Esophagus muscularis mucosa (tissue), 3 donors: ENCODE data around the gene RANBP6.

Experiments used
- POLR2A ChIP-seq: fragments of 450-650 bp; IDR thresholded peaks from one replicate; pipeline ENCODE4 v1.6.1; 2017; ENCODE audit warnings: antibody characterized with exemption, moderate library complexity, mild to moderate bottlenecking, low read depth
- TF ChIP-seq, protein P1 (sequence below), 3 experiments: fragments of 200-600 bp in 2 of 3; fragments of 450-650 bp in 1 of 3; sonication (generic) in 2 of 3; IDR thresholded peaks; one replicate each; pipeline ENCODE4 v1.5.1; 2017 to 2019; ENCODE audit warnings: antibody characterized with exemption in 3 of 3, mild to moderate bottlenecking in 2 of 3, moderate library complexity in 1 of 3

DNA sequence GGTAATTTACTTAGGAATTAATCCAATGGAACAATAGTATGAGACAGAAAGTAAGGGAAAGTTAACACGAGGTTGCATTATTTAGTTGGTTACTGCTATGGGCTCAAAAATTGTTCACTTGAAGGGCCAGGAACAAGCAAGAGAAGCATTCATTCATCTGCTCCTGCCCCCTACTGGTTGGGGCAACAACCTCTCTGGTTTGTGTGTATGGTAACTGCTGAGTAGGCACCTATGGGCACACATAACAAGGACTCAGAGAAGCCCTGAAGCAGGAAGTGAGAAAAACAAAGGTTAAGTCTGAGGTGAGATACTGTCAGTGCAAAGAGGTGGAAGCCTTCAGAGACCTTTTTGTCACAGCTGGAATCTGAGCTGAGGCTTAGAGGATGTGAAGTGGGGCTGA, 34.4 kb upstream of the RANBP6 start:
- TF ChIP-seq, protein P1, sequence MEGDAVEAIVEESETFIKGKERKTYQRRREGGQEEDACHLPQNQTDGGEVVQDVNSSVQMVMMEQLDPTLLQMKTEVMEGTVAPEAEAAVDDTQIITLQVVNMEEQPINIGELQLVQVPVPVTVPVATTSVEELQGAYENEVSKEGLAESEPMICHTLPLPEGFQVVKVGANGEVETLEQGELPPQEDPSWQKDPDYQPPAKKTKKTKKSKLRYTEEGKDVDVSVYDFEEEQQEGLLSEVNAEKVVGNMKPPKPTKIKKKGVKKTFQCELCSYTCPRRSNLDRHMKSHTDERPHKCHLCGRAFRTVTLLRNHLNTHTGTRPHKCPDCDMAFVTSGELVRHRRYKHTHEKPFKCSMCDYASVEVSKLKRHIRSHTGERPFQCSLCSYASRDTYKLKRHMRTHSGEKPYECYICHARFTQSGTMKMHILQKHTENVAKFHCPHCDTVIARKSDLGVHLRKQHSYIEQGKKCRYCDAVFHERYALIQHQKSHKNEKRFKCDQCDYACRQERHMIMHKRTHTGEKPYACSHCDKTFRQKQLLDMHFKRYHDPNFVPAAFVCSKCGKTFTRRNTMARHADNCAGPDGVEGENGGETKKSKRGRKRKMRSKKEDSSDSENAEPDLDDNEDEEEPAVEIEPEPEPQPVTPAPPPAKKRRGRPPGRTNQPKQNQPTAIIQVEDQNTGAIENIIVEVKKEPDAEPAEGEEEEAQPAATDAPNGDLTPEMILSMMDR (IDR thresholded peaks at IDR 0.05), result no peak
- no peak for TF ChIP-seq POLR2A
